IPS DF 6.9 (cell line): ENCODE data around the gene LIMCH1.

Source experiments
- DNase-seq: peaks from one replicate; pipeline ENCODE4 v3.0.0-alpha.2; 2013; ENCODE audit warnings: low read depth, low spot score
- H3K27ac ChIP-seq: one replicate; pipeline ENCODE4 v1.5.1; 2013; ENCODE audit warnings: low read length, control low read depth
- H3K27me3 ChIP-seq: 2 replicates; pipeline ENCODE4 v1.6.1; 2013; ENCODE audit warnings: mild to moderate bottlenecking, low read length; ENCODE audit not compliant: control insufficient read depth, insufficient read depth
- H3K36me3 ChIP-seq: 2 replicates; pipeline ENCODE4 v1.6.1; 2013; ENCODE audit warnings: low read length; ENCODE audit not compliant: control insufficient read depth, insufficient read depth
- H3K4me1 ChIP-seq: 2 replicates; pipeline ENCODE4 v1.6.1; 2013; ENCODE audit warnings: low read length; ENCODE audit not compliant: control insufficient read depth, insufficient read depth
- H3K4me3 ChIP-seq: 2 replicates; pipeline ENCODE4 v1.5.1; 2013; ENCODE audit warnings: mild to moderate bottlenecking, low read length
- H3K9me3 ChIP-seq: 2 replicates; pipeline ENCODE4 v1.6.1; 2013; ENCODE audit warnings: low read length, inconsistent platforms; ENCODE audit not compliant: control insufficient read depth, insufficient read depth
- WGBS: extraction: QIAGEN DNeasy Blood & Tissue Kit; methylation state at CpG from one replicate; pipeline ENCODE4 v1.1.7; 2013; ENCODE audit warnings: mixed read lengths, missing lambda C conversion rate; ENCODE audit not compliant: insufficient read length, insufficient coverage; 5-methylcytosine and 5-hydroxymethylcytosine counted together

The LIMCH1 gene

DNA sequence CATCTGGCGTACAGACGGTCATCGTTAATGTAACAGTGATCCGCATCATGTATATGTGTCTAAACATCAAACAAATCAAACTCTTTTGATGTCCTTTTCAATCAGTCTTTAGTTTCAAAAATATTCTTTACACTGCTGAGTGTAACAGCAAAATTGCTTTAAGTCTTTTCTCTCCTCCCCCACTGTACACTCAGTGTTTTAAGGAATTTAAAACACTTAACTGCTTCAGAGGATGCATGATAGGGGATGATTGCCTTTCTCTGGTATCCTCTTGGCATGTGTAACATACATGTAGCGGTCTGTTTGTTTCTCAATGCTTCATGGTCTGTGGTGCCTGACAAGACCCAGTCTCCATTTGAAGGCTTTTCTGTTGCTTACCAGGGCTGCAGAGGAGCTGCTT, 41.6 kb downstream of the LIMCH1 start:
- H3K36me3 ChIP-seq: no peaks in the 10 kb centered on the region
- DNase-seq: no peak
- H3K9me3 ChIP-seq: no peaks in the 10 kb centered on the region
- no peak overlapping the region for H3K4me3 ChIP-seq
- H3K4me1 ChIP-seq: no peaks in the 10 kb centered on the region
- WGBS: no CpG with 5 or more reads among the region's 5 CpGs
- no peaks in the 10 kb centered on the region for H3K27me3 ChIP-seq
- H3K27ac ChIP-seq: no peak overlapping the region

- H3K4me3 ChIP-seq: no peak overlapping the region
- no peaks in the 10 kb centered on the region for H3K4me1 ChIP-seq
- H3K9me3 ChIP-seq: no peaks in the 10 kb centered on the region
- H3K27me3 ChIP-seq: no peaks in the 10 kb centered on the region
- WGBS: no CpG with 5 or more reads among the region's 4 CpGs
- no peaks in the 10 kb centered on the region for H3K36me3 ChIP-seq
- H3K27ac ChIP-seq: no peak overlapping the region
- DNase-seq: no peak
Observed at GRCh38 chr4:41580007-41580406, 42.0 kb downstream of the LIMCH1 start.

DNA sequence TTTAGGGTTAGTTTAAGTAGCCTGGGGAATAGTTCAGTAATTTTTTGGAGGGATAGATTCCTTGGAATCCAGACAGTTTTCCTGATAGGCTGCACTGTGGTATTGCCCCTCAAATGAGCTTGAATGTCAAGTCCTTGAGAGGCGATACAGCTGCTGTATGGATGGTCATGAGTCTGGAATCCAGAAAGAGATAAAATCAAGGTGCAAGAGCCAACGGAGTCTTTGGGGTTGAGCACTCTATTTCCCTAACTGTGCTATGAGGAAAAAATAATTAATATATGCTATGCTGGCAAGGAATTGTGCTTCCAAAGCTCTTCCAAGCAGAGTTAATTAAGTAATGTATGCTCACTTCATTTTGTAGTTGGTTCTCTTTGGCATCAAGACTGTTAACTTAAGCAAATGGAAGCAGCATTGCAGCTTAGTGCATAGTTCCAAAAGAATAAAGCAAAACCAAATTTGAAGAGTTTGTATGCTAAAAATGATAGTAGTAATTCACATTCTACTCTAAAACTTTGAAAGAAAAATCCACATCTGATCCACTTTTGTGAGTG, 48.8 kb downstream of the LIMCH1 start:
- Histone ChIP-seq H3K36me3 (no peaks in the 10 kb centered on the region), H3K4me1 (no peaks in the 10 kb centered on the region), H3K27ac (no peak overlapping the region), H3K9me3 (no peaks in the 10 kb centered on the region), H3K27me3 (no peaks in the 10 kb centered on the region), H3K4me3 (no peak overlapping the region)
- DNase-seq: no peak
- WGBS: no CpG with 5 or more reads among the region's 2 CpGs

GRCh38 chr4:41587286-41587685, 49.3 kb downstream of the LIMCH1 start:
- Histone ChIP-seq H3K36me3 (no peaks in the 10 kb centered on the region), H3K4me3 (no peak overlapping the region), H3K27me3 (no peaks in the 10 kb centered on the region), H3K9me3 (no peaks in the 10 kb centered on the region), H3K4me1 (no peaks in the 10 kb centered on the region), H3K27ac (no peak overlapping the region)
- no CpG with 5 or more reads among the region's 3 CpGs for WGBS
- no peak for DNase-seq

GRCh38 chr4:41590591-41590990, 52.6 kb downstream of the LIMCH1 start:
- DNase-seq: no peak
- H3K27me3 ChIP-seq: no peaks in the 10 kb centered on the region
- WGBS: no CpG with 5 or more reads among the region's 3 CpGs
- H3K27ac ChIP-seq: no peak overlapping the region
- H3K4me3 ChIP-seq: no peak overlapping the region
- H3K4me1 ChIP-seq: no peaks in the 10 kb centered on the region
- no peaks in the 10 kb centered on the region for H3K9me3 ChIP-seq
- no peaks in the 10 kb centered on the region for H3K36me3 ChIP-seq

- no peak overlapping the region for H3K4me3 ChIP-seq
- H3K4me1 ChIP-seq: no peaks in the 10 kb centered on the region
- no peak for DNase-seq
- H3K27ac ChIP-seq: no peak overlapping the region
- H3K36me3 ChIP-seq: no peaks in the 10 kb centered on the region
- H3K9me3 ChIP-seq: no peaks in the 10 kb centered on the region
- no peaks in the 10 kb centered on the region for H3K27me3 ChIP-seq
- no CpG with 5 or more reads among the region's 3 CpGs for WGBS
Observed at GRCh38 chr4:41594432-41594831, 56.5 kb downstream of the LIMCH1 start.

DNA sequence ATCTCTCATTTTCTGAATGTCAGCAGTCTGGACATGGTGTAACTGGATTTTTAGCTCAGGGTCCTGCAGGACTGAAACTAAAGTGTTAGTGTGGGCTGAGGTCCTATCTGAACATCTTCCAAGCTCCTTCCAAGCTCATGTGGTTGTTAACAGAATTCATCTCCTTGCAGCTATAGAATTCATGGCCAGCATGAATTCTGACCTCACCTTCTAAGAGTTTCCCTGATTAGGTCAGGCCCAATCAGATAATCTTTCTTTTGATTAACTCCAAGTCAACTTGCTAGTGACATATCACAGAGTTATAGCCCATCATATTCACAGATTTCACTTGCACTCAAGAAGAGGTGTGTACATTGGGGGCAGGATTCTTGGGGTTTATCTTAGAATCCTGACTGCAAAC, 59.5 kb downstream of the LIMCH1 start:
- Histone ChIP-seq H3K9me3 (no peaks in the 10 kb centered on the region), H3K27me3 (no peaks in the 10 kb centered on the region), H3K4me1 (no peaks in the 10 kb centered on the region), H3K36me3 (no peaks in the 10 kb centered on the region), H3K27ac (no peak overlapping the region), H3K4me3 (no peak overlapping the region)
- no peak for DNase-seq

GRCh38 chr4:41598580-41598979, 60.6 kb downstream of the LIMCH1 start:
- WGBS: no CpG with 5 or more reads among the region's 2 CpGs
- H3K9me3 ChIP-seq: no peaks in the 10 kb centered on the region
- no peaks in the 10 kb centered on the region for H3K4me1 ChIP-seq
- H3K27ac ChIP-seq: no peak overlapping the region
- H3K4me3 ChIP-seq: no peak overlapping the region
- no peaks in the 10 kb centered on the region for H3K36me3 ChIP-seq
- no peaks in the 10 kb centered on the region for H3K27me3 ChIP-seq
- no peak for DNase-seq

DNA sequence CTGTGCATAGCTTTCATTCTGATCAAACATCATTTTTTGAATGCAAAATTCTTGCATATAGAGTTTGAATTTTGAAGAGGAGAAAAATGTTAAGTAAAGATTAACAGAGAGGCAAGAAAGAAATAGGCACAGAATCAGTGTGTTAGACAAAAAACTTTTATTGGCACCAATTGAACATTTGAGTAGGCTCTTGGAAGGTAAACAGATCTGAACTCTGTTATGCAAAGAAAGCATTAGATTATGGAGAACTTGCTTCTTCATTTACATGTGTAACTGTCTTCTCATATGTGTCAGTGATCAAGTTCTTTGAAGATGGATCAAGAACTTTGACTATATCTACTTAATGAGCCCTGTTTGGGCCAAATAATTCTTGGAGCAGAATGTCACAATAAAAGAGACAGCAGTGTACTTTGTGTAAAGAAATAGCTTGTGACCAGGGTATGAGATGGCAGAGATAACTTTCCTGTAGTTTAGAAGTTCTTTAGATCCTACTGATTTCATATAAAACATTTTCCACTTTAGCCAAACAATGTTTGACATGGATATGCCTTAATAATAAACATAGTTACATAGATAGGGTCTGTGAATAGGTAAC, 61.3 kb downstream of the LIMCH1 start:
- H3K27ac ChIP-seq: no peak overlapping the region
- H3K36me3 ChIP-seq: no peaks in the 10 kb centered on the region
- no peak for DNase-seq
- no peaks in the 10 kb centered on the region for H3K4me1 ChIP-seq
- H3K27me3 ChIP-seq: no peaks in the 10 kb centered on the region
- no peak overlapping the region for H3K4me3 ChIP-seq
- H3K9me3 ChIP-seq: no peaks in the 10 kb centered on the region

DNA sequence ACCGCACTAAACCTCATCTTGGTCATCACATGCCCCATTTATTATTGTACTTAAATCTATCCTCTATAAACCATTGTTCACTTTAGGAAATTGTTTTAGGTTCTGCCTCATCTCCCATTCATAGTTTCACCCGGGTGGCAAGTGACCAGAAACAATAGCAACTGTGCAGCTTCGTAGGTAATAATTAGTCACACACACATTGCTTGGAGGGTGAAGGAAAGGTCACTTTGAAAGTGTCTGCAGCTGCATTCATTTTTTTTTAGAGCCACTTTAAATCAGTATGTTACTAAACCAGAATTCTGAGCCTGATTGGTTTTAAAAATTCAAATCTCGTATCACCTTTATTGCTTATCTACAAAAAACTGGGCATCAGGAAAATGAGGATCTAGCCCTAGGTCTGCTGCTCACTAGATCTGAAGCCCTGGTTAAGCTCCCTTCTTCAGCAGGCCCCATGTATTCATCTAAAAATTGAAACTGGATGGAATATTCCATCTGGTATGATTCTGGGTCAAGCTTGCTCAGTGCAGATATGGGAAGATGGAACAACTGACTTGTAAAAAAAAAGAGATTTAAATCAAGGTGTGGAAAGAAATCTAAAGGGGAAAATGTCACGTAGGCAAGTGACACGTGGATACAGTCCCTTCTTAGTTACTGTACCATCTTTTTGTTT, 62.4 kb downstream of the LIMCH1 start:
- Histone ChIP-seq H3K27ac (no peak overlapping the region), H3K27me3 (no peaks in the 10 kb centered on the region), H3K9me3 (no peaks in the 10 kb centered on the region), H3K4me3 (no peak overlapping the region), H3K36me3 (no peaks in the 10 kb centered on the region), H3K4me1 (no peaks in the 10 kb centered on the region)
- DNase-seq: no peak
- no CpG with 5 or more reads among the region's 6 CpGs for WGBS

DNA sequence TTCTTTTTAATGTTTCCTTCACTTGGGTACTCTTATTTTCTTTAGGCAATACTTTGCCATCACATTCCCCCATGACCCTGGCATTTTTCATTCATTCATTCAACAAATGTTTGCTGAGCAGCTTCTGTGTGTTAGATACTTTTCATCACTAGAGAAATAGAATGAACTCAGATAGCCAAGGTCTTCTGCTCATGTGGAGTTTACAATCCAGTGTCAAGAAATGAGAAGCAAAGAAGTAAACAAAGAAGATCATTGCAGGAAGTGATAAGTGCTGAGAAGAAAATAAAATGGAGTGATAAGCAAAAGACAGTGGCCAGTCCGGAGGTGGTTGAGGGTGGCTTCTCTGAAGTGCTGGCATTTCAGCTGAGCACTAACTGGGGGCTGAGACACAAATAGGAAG, 63.1 kb downstream of the LIMCH1 start:
- no peak for DNase-seq
- Histone ChIP-seq H3K36me3 (no peaks in the 10 kb centered on the region), H3K9me3 (no peaks in the 10 kb centered on the region), H3K27me3 (no peaks in the 10 kb centered on the region), H3K4me1 (no peaks in the 10 kb centered on the region), H3K4me3 (no peak overlapping the region), H3K27ac (no peak overlapping the region)
- no CpG with 5 or more reads among the region's 1 CpG for WGBS
